Kidney (tissue), 14 donors: ENCODE results near the gene SRP54. TPM values are rescaled to one million over a fixed set of nuclear protein-coding genes. Genes with fewer than 3 reads are reported as not detected.

ENCODE experiments used
- DNase-seq, 5 donors: peaks; one replicate each; pipeline ENCODE4 v3.0.0-alpha.2; 2013 to 2020
- FAIRE-seq: peaks from 2 replicates; lab custom pipeline; 2012; peaks lifted over from hg19 to GRCh38; lab: Jason Lieb, UNC
- H3K27ac ChIP-seq, 2 donors: one replicate each; pipeline ENCODE4 v1.7.0; 2013; ENCODE audit warnings: low read depth in 2 of 2, low read length in 2 of 2, inconsistent platforms in 1 of 2
- H3K27me3 ChIP-seq: one replicate; pipeline ENCODE4 v1.7.1; 2013; ENCODE audit warnings: low read length, inconsistent platforms; ENCODE audit not compliant: control insufficient read depth, insufficient read depth
- H3K36me3 ChIP-seq, 3 donors: one replicate each; pipeline versions ENCODE4 v1.7.0 to v1.7.1; 2013; ENCODE audit warnings: low read length in 3 of 3, control low read depth in 1 of 3, inconsistent platforms in 1 of 3; ENCODE audit not compliant: insufficient read depth in 3 of 3, control insufficient read depth in 2 of 3
- H3K4me1 ChIP-seq, 3 donors: one replicate each; pipeline versions ENCODE4 v1.7.0 to v1.7.1; 2013; ENCODE audit warnings: low read length in 3 of 3, inconsistent platforms in 1 of 3, low read depth in 1 of 3; ENCODE audit not compliant: control insufficient read depth in 2 of 3, insufficient read depth in 2 of 3
- H3K4me3 ChIP-seq, 3 donors: one replicate each; pipeline versions ENCODE4 v1.7.0 to v1.8.1; 2013; ENCODE audit warnings: low read length in 3 of 3, control low read depth in 1 of 3, inconsistent platforms in 1 of 3
- H3K9ac ChIP-seq, 3 donors: one replicate each; pipeline versions ENCODE4 v1.7.0 to v1.7.1; 2013; ENCODE audit warnings: low read length in 3 of 3, control low read depth in 1 of 3, inconsistent platforms in 1 of 3
- H3K9me3 ChIP-seq, 3 donors: one replicate each; pipeline versions ENCODE4 v1.7.0 to v1.7.1; 2013; ENCODE audit warnings: low read length in 3 of 3, control low read depth in 1 of 3, inconsistent platforms in 1 of 3; ENCODE audit not compliant: control insufficient read depth in 2 of 3, insufficient read depth in 1 of 3
- intact Hi-C: fragments of 100-400 bp; cut with DNase I; formaldehyde crosslinking; loops from one replicate; pipeline ENCODE4 v1.11.1; 2022
- polyA plus RNA-seq: library from polyadenylated mRNA; stranded (reverse); fragments of 350-450 nt; fragmentation: Illumina TruSeq; extraction: RNeasy Lipid Tissue Mini Kit (QIAGEN cat#74804); gene quantifications from one replicate; pipeline ENCODE4 v1.2.3, GENCODE V29; 2014; ENCODE audit warnings: low read depth, low replicate concordance; ENCODE audit not compliant: insufficient read depth
- total RNA-seq: library from RNA; stranded (reverse); fragmentation: NEBNext Ultra II Directional; extraction: Animal tissue kit (Norgen Biotek cat#: 25700); gene quantifications from one replicate; pipeline ENCODE4 v1.2.1, GENCODE V29; 2021
- TF ChIP-seq, protein P1 (sequence below): IDR thresholded peaks from 3 replicates; pipeline ENCODE4 v1.5.1; 2012; ENCODE audit warnings: mild to moderate bottlenecking, moderate library complexity, borderline replicate concordance; ENCODE audit not compliant: insufficient read depth; ENCODE audit errors: extremely low read depth
- donor health status: control.
- donor health status: control.
- donor health status: control.
- donor health status: control.
- donor health status: control.
- donor health status: DM: yes; HTN: yes; CAD: no.
- donor health status: Normal renal cell carcinoma (clear cell type).

Gene SRP54
- total and polyA plus RNA-seq, 2 donors from 2014 or later: 37.3 to 54.3 TPM

DNA sequence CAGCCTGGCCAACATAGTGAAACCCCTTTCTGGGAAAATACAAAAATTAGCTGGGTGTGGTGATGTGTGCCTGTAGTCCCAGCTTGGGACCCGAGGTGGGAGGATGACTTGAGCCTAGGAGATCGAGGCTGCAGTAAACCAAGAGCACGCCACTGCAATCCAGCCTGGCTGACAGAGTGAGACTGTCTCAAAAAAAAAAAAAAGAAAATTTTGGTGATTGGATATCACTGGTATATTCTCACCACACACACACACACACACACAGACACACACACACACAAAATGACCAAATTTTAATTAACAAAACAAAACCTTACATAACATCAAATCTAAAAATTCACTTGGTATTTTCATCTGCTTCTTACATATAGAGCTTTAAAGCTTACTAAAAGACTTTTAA is 59.8 kb downstream of the SRP54 start:
- H3K4me1 ChIP-seq: peaks cover 0 to 5% (median 1%) of the 10 kb centered on the region in 3 donors
- FAIRE-seq (no peak), DNase-seq (no peak)
- intact Hi-C loops: no loop called here
- H3K9me3 ChIP-seq: no peaks in the 10 kb centered on the region
- H3K36me3 ChIP-seq: no peaks in the 10 kb centered on the region
- no peak overlapping the region for H3K27ac ChIP-seq
- no peak overlapping the region for H3K9ac ChIP-seq
- H3K4me3 ChIP-seq: no peak overlapping the region
- no peaks in the 10 kb centered on the region for H3K27me3 ChIP-seq
- TF ChIP-seq, protein P1, sequence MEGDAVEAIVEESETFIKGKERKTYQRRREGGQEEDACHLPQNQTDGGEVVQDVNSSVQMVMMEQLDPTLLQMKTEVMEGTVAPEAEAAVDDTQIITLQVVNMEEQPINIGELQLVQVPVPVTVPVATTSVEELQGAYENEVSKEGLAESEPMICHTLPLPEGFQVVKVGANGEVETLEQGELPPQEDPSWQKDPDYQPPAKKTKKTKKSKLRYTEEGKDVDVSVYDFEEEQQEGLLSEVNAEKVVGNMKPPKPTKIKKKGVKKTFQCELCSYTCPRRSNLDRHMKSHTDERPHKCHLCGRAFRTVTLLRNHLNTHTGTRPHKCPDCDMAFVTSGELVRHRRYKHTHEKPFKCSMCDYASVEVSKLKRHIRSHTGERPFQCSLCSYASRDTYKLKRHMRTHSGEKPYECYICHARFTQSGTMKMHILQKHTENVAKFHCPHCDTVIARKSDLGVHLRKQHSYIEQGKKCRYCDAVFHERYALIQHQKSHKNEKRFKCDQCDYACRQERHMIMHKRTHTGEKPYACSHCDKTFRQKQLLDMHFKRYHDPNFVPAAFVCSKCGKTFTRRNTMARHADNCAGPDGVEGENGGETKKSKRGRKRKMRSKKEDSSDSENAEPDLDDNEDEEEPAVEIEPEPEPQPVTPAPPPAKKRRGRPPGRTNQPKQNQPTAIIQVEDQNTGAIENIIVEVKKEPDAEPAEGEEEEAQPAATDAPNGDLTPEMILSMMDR: no peak

DNA sequence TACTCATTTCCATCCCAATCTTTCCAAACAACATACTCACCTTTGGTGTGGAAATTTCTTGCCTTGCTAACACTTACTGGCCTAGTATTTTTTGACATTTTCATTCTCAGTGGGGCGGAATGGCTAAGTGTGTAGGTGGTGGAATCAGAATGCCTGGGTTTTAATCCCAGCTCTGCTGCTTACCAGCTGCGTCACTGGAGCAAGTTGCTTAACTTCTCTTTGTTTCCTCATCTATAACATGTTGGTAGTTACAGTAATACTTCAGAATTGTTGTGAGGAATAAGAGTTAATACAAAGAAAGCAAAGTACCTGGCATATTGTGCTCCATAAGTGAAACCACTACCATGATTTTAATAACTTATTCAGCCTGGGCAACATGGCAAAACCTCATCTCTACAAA is 60.3 kb downstream of the SRP54 start:
- no peak for FAIRE-seq
- Histone ChIP-seq H3K4me1 (peaks cover 0 to 5% (median 2%) of the 10 kb centered on the region in 3 donors), H3K27me3 (no peaks in the 10 kb centered on the region), H3K4me3 (no peak overlapping the region), H3K9ac (no peak overlapping the region), H3K27ac (no peak overlapping the region), H3K9me3 (no peaks in the 10 kb centered on the region), H3K36me3 (no peaks in the 10 kb centered on the region)
- no peak for DNase-seq
- TF ChIP-seq, protein P1: no peak
- intact Hi-C loops: no loop called here

- H3K9ac ChIP-seq: peak overlapping the region; percentile 45 to 98 (median 90)
- peak overlapping the region; percentile 90 to 93 (median 91) for H3K4me3 ChIP-seq
- DNase-seq (peak in 1 of 5 donors; percentile 12), FAIRE-seq (no peak)
- no peaks in the 10 kb centered on the region for H3K27me3 ChIP-seq
- intact Hi-C loops: no loop called here
- TF ChIP-seq, protein P1: no peak
- peak overlapping the region; percentile 89 to 97 for H3K27ac ChIP-seq
- no peaks in the 10 kb centered on the region for H3K36me3 ChIP-seq
- H3K9me3 ChIP-seq: no peaks in the 10 kb centered on the region
- H3K4me1 ChIP-seq: peaks cover 0 to 5% (median 2%) of the 10 kb centered on the region in 3 donors
Measured at GRCh38 chr14:35044939-35045797, 62.4 kb downstream of the SRP54 start.

GRCh38 chr14:35045798-35046047 is 62.9 kb downstream of the SRP54 start:
- Histone ChIP-seq H3K36me3 (no peaks in the 10 kb centered on the region), H3K4me3 (peak overlapping the region; percentile 90 to 93 (median 91)), H3K9ac (peak overlapping the region; percentile 45 to 98 (median 90)), H3K27ac (peak overlapping the region; percentile 89 to 97), H3K9me3 (no peaks in the 10 kb centered on the region), H3K4me1 (peaks cover 0 to 5% (median 2%) of the 10 kb centered on the region in 3 donors), H3K27me3 (no peaks in the 10 kb centered on the region)
- intact Hi-C loops: no loop called here
- TF ChIP-seq, protein P1: no peak
- DNase-seq (no peak), FAIRE-seq (no peak)
